Mammary epithelial cell (primary cell): ENCODE results near the gene SUGP2.

Experiments
- CTCF ChIP-seq, 2 donors: IDR thresholded peaks in 1 of 2; conservative IDR thresholded peaks in 1 of 2; 2 replicates each; pipeline ENCODE4 v1.5.1; 2011 to 2012; ENCODE audit warnings: inconsistent platforms in 2 of 2, low read length in 2 of 2, mild to moderate bottlenecking in 2 of 2, control low read depth in 1 of 2, low read depth in 1 of 2; ENCODE audit not compliant: insufficient read depth in 1 of 2; ENCODE audit errors: extremely low read depth in 1 of 2
- EZH2 ChIP-seq: IDR thresholded peaks from 2 replicates; pipeline ENCODE4 v1.6.1; 2012; ENCODE audit warnings: low read length, inconsistent platforms, borderline replicate concordance

DNA sequence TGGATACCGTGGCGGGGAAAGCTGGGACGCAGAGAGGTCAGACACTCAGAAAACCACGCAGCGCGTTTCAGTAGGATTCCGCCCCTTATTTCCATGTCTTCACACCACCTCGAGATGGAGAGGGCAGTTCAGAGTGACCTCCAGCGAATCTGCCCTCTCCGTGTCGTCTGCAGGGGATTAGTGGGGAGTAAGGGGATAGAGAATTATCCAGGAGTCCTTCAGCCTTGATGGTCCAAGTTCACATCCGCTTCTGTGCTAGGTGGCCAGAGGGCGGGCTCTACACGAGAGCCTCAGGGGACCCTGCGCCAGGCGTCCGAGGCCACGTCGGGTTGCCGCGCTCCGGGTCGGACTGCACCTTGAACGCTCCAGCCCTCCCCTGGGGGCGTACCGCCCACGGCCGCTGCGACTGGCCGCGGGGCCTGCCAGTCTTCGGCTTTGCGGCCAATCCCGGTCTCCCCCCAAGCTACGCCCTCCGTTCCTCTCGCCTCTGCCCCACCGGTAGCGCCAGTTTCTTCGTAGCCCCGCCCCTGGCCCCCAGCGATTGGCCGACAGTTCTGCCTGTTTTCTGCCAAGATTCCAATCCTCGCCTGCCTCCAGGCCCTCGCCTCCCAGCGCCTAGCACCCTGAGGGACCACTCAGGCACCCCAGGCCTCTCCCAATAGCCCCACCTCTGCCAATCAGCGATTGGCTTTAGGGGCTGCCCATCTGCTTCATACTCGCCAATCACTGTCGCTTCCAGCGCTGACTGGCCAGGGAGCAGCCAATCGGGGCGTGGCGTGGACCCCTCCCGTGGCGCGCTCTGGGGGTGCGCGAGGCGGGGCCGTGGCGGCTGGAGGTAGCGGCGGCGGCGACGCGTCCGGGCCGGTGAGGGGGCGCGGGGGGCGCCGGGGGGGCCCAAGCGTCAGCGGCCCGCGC, 30.1 kb upstream of the SUGP2 start, which contains the start of gene SLC25A42:
- TF ChIP-seq EZH2 = no peak
- TF ChIP-seq CTCF (conservative IDR thresholded peaks at IDR 0.05 in 1 of 2, IDR thresholded peaks at IDR 0.05 in 1 of 2; ENCODE audit: extremely low read depth in 1 of 2, insufficient read depth in 1 of 2, low read depth in 1 of 2, low read length in 2 of 2) = no peak
